A549 (cell line): ENCODE measurements around the gene SLC35G1. TPM values are rescaled to one million over a fixed set of nuclear protein-coding genes. Genes with fewer than 3 reads are reported as not detected.

ENCODE experiments used
- ATAC-seq, 2 experiments: fragments of 200-7000 bp in 1 of 2; fragments of >200 bp in 1 of 2; cut with Nextera tagmentation in 1 of 2; cut with Tn5 transposase in 1 of 2; 3 replicates each; pipeline versions ENCODE4 v1.8.0 to v1.9.1; 2018 to 2020; ENCODE audit warnings: mild to moderate bottlenecking in 1 of 2, moderate library complexity in 1 of 2
- CTCF ChIA-PET: fragments of 300-600 bp; sonication (Branson Sonifier 250); formaldehyde crosslinking; extraction: SDS; loops from one replicate; lab custom pipeline; 2021; ENCODE audit warnings: antibody characterized with exemption, inconsistent platforms; lab: Yijun Ruan, JAX
- POLR2A ChIA-PET: fragments of 350-600 bp; formaldehyde crosslinking; extraction: SDS; loops from one replicate; lab custom pipeline; 2021; ENCODE audit warnings: antibody characterized with exemption, inconsistent platforms; lab: Yijun Ruan, JAX
- DNase-seq, 2 experiments: peaks; one replicate each; pipeline versions ENCODE4 v3.0.0 to v3.0.0-alpha.2; 2011 to 2016; ENCODE audit warnings: low read depth in 1 of 2, low spot score in 1 of 2
- FAIRE-seq: peaks from 2 replicates; lab custom pipeline; 2011; peaks lifted over from hg19 to GRCh38; lab: Jason Lieb, UNC
- H3K27ac ChIP-seq, 2 experiments: fragments of >200 bp; sonication (Bioruptor Twin); formaldehyde crosslinking; 3 replicates each; pipeline ENCODE4 v1.5.1; 2016 to 2017
- H3K4me1 ChIP-seq: fragments of >200 bp; sonication (Bioruptor Twin); formaldehyde crosslinking; 3 replicates; pipeline ENCODE4 v1.6.1; 2016
- H3K4me2 ChIP-seq: fragments of >200 bp; sonication (Bioruptor Twin); formaldehyde crosslinking; 3 replicates; pipeline ENCODE4 v1.6.1; 2016
- H3K4me3 ChIP-seq: fragments of >200 bp; sonication (Bioruptor Twin); formaldehyde crosslinking; 3 replicates; pipeline ENCODE4 v1.5.1; 2016
- H3K9me3 ChIP-seq: fragments of >200 bp; sonication (Bioruptor Twin); formaldehyde crosslinking; 3 replicates; pipeline ENCODE4 v1.6.1; 2016
- CBX8 ChIP-seq: fragments of 200-600 bp; sonication (generic); IDR thresholded peaks from 2 replicates; pipeline ENCODE4 v1.6.1; 2016
- CHD2 ChIP-seq: fragments of 150-350 bp; IDR thresholded peaks from 2 replicates; pipeline ENCODE4 v1.6.1; 2014; ENCODE audit warnings: low read length; ENCODE audit not compliant: partially characterized antibody
- CHD4 ChIP-seq: fragments of 200-600 bp; sonication (generic); IDR thresholded peaks from 2 replicates; pipeline ENCODE4 v1.6.1; 2016; ENCODE audit warnings: antibody characterized with exemption, mild to moderate bottlenecking, borderline replicate concordance
- EP300 ChIP-seq, 2 experiments: fragments of >200 bp; sonication (Bioruptor Twin); formaldehyde crosslinking; IDR thresholded peaks; 2 replicates in 1 of 2; 3 replicates in 1 of 2; pipeline ENCODE4 v1.6.1; 2016 to 2017
- ESRRA ChIP-seq: fragments of 150-350 bp; IDR thresholded peaks from 2 replicates; pipeline ENCODE4 v1.6.1; 2014; ENCODE audit warnings: mild to moderate bottlenecking, low read length, borderline replicate concordance
- FOSB ChIP-seq: fragments of 250-450 bp; sonication (Bioruptor Pico); IDR thresholded peaks from 2 replicates; pipeline ENCODE4 v1.5.0; 2020; ENCODE audit warnings: mild to moderate bottlenecking, moderate library complexity
- FOSL2 ChIP-seq, 2 experiments: fragments of 450-650 bp in 1 of 2; fragments of >200 bp in 1 of 2; sonication (Bioruptor Twin) in 1 of 2; formaldehyde crosslinking; IDR thresholded peaks; 2 replicates each; pipeline versions ENCODE4 v1.5.0 to v1.6.1; 2016 to 2020; ENCODE audit warnings: mild to moderate bottlenecking in 1 of 2, moderate library complexity in 1 of 2
- FOXS1 ChIP-seq: fragments of 250-450 bp; sonication (Bioruptor Pico); IDR thresholded peaks from 2 replicates; pipeline ENCODE4 v1.5.0; 2020; ENCODE audit warnings: mild to moderate bottlenecking, moderate library complexity
- HDAC2 ChIP-seq: fragments of 200-600 bp; sonication (generic); IDR thresholded peaks from 2 replicates; pipeline ENCODE4 v1.6.1; 2016
- HEYL ChIP-seq: fragments of 250-450 bp; sonication (Bioruptor Pico); IDR thresholded peaks from 2 replicates; pipeline ENCODE4 v1.8.0; 2021; ENCODE audit warnings: mild to moderate bottlenecking, moderate library complexity
- HOXA7 ChIP-seq: fragments of 250-450 bp; sonication (Bioruptor Pico); IDR thresholded peaks from 2 replicates; pipeline ENCODE4 v1.5.0; 2020; ENCODE audit warnings: mild to moderate bottlenecking, moderate library complexity
- HOXB5 ChIP-seq: fragments of 250-450 bp; sonication (Bioruptor Pico); IDR thresholded peaks from 2 replicates; pipeline ENCODE4 v1.5.0; 2020; ENCODE audit warnings: mild to moderate bottlenecking, moderate library complexity
- JUNB ChIP-seq: fragments of >200 bp; sonication (Bioruptor Twin); formaldehyde crosslinking; IDR thresholded peaks from 2 replicates; pipeline ENCODE4 v1.6.1; 2016
- KDM1A ChIP-seq: fragments of 200-600 bp; sonication (generic); IDR thresholded peaks from 2 replicates; pipeline ENCODE4 v1.6.1; 2016; ENCODE audit warnings: low read depth, mild to moderate bottlenecking
- KDM5A ChIP-seq: fragments of 200-600 bp; sonication (generic); IDR thresholded peaks from 2 replicates; pipeline ENCODE4 v1.6.1; 2016; ENCODE audit warnings: antibody characterized with exemption, mild to moderate bottlenecking
- MAFK ChIP-seq: fragments of 450-650 bp; IDR thresholded peaks from 2 replicates; pipeline ENCODE4 v1.6.1; 2014; ENCODE audit not compliant: partially characterized antibody
- MAZ ChIP-seq: fragments of 150-350 bp; IDR thresholded peaks from 2 replicates; pipeline ENCODE4 v1.6.1; 2014; ENCODE audit warnings: antibody characterized with exemption, low read depth, low read length, borderline replicate concordance
- MYC ChIP-seq: IDR thresholded peaks from 2 replicates; pipeline ENCODE4 v1.6.1; 2012; ENCODE audit warnings: mild to moderate bottlenecking, inconsistent platforms, low read length, improper control_type of control experiment, borderline replicate concordance
- POLR2A ChIP-seq: IDR thresholded peaks from 2 replicates; pipeline ENCODE4 v1.6.1; 2012; ENCODE audit warnings: mild to moderate bottlenecking, low read length
- RAD21 ChIP-seq, 2 experiments: fragments of >200 bp in 1 of 2; sonication (Bioruptor Twin) in 1 of 2; formaldehyde crosslinking in 1 of 2; IDR thresholded peaks in 1 of 2; conservative IDR thresholded peaks in 1 of 2; 2 replicates in 1 of 2; 3 replicates in 1 of 2; pipeline ENCODE4 v1.6.1; 2012 to 2018; ENCODE audit warnings: inconsistent platforms in 1 of 2
- RARB ChIP-seq: fragments of 250-450 bp; sonication (Bioruptor Pico); IDR thresholded peaks from 2 replicates; pipeline ENCODE4 v1.8.0; 2021; ENCODE audit warnings: mild to moderate bottlenecking, moderate library complexity
- RCOR1 ChIP-seq: fragments of 150-350 bp; IDR thresholded peaks from 2 replicates; pipeline ENCODE4 v1.6.1; 2014; ENCODE audit warnings: antibody characterized with exemption, low read length, low read depth
- SREBF2 ChIP-seq: fragments of 450-650 bp; IDR thresholded peaks from 2 replicates; pipeline ENCODE4 v1.6.1; 2014; ENCODE audit warnings: mild to moderate bottlenecking, moderate library complexity
- TP53 ChIP-seq: fragments of 250-450 bp; sonication (Bioruptor Pico); IDR thresholded peaks from 2 replicates; pipeline ENCODE4 v1.5.0; 2021; ENCODE audit warnings: mild to moderate bottlenecking, moderate library complexity
- ZFP36 ChIP-seq: fragments of 450-650 bp; IDR thresholded peaks from 2 replicates; pipeline ENCODE4 v1.6.1; 2014; ENCODE audit warnings: borderline replicate concordance; ENCODE audit not compliant: partially characterized antibody
- ZNF302 ChIP-seq: fragments of 250-450 bp; sonication (Bioruptor Pico); IDR thresholded peaks from 2 replicates; pipeline ENCODE4 v1.9.0; 2021; ENCODE audit warnings: inconsistent platforms, mild to moderate bottlenecking, moderate library complexity
- WGBS: methylation state at CpG from one replicate; pipeline ENCODE4 v1.1.6; 2017; ENCODE audit errors: missing lambda C conversion rate; 5-methylcytosine and 5-hydroxymethylcytosine counted together
- polyA plus RNA-seq, 4 experiments: library from polyadenylated mRNA; depleted of rRNA in 3 of 4; stranded (reverse); fragments of >200 nt; fragmentation: RNase III in 1 of 4; extraction: RNeasy Plus Mini Kit Qiagen cat#74134 plus additional on column Dnase treatment in 1 of 4; gene quantifications; 2 replicates in 3 of 4; 3 replicates in 1 of 4; pipeline ENCODE4 v1.2.3, GENCODE V29; 2011 to 2017
- TF ChIP-seq, protein P1 (sequence below): fragments of 250-450 bp; sonication (Bioruptor Pico); IDR thresholded peaks from 2 replicates; pipeline ENCODE4 v1.5.0; 2021; ENCODE audit warnings: mild to moderate bottlenecking, moderate library complexity, borderline replicate concordance
- TF ChIP-seq, protein P2 (sequence below): fragments of 200-600 bp; sonication (generic); IDR thresholded peaks from 2 replicates; pipeline ENCODE4 v1.6.1; 2016; ENCODE audit warnings: antibody characterized with exemption, mild to moderate bottlenecking, moderate library complexity
- TF ChIP-seq, protein P3 (sequence below): fragments of >200 bp; sonication (Bioruptor Twin); formaldehyde crosslinking; IDR thresholded peaks from 3 replicates; pipeline ENCODE4 v1.5.1; 2016
- TF ChIP-seq, protein P4 (sequence below): fragments of >200 bp; sonication (Bioruptor Twin); formaldehyde crosslinking; IDR thresholded peaks from 2 replicates; pipeline ENCODE4 v1.6.1; 2016

SLC35G1 gene
- polyA plus RNA-seq, 2 of the 4 experiments (the other 2 are of a cell fraction), result 13.0 to 16.8 TPM

DNA sequence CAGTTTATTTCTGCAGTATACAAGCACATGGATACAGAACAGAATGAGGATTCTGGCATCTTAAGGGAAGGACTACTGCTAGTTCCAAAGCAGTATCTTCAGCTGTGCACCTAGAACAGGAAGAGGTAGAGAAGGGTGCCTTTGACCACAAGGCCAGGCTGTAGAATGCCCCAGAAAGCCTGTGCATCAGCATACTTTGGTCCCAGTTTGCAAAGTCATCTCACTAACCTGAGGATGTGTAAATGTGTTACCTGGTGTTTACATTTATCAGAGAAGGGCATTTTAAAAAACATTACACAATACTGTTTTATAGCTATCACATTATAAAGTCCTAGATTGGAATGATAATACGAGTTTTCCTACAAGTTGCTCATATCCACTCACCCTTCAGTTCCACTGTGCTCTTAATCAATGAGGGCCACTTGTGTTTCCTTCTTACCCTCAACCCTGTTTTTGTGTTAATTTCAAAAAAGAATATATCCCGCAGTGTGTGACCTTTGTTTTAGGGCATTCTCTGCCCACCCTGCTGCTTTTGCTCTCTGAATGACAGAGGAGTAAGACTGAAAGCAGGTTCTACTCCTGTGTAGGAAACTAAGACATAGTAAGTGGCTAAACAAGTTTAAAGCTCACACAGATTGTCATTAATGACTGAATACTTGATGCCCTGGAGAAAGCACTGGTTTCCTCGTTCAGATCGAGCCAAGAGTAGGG, 3.4 kb downstream of the SLC35G1 start:
- WGBS, result 93% methylated on average over 4 of the region's 4 CpGs
- CTCF ChIA-PET, result interaction anchor here (1.5 kb wide), 1 partner anchor 19 kb away, joined by 6 read pairs; no protein-coding TSS in a partner anchor
- peaks cover 23% of the 10 kb centered on the region for H3K4me1 ChIP-seq
- no peak for ATAC-seq
- H3K27ac ChIP-seq, result no peak overlapping the region
- no peak overlapping the region; the same call in 2 of the 3 replicates for H3K4me2 ChIP-seq
- no peak overlapping the region for H3K4me3 ChIP-seq
- POLR2A ChIA-PET, result no interaction called here
- DNase-seq, result no peak
- no peaks in the 10 kb centered on the region for H3K9me3 ChIP-seq
- TF ChIP-seq HOXA7 (no peak), JUNB (no peak), MAZ (no peak), CHD4 (no peak), TP53 (no peak), HEYL (CRISPR knock-in tag) (no peak), RAD21 (conservative IDR thresholded peaks at IDR 0.05 in 1 of 2, IDR thresholded peaks at IDR 0.05 in 1 of 2) (no peak), ZFP36 (no peak), MAFK (no peak), MYC (no peak), CBX8 (no peak), ESRRA (no peak), CHD2 (no peak), RARB (CRISPR knock-in tag) (no peak), FOSB (no peak), HDAC2 (no peak), SREBF2 (no peak), ZNF302 (CRISPR knock-in tag) (no peak)
- TF ChIP-seq, protein P1, sequence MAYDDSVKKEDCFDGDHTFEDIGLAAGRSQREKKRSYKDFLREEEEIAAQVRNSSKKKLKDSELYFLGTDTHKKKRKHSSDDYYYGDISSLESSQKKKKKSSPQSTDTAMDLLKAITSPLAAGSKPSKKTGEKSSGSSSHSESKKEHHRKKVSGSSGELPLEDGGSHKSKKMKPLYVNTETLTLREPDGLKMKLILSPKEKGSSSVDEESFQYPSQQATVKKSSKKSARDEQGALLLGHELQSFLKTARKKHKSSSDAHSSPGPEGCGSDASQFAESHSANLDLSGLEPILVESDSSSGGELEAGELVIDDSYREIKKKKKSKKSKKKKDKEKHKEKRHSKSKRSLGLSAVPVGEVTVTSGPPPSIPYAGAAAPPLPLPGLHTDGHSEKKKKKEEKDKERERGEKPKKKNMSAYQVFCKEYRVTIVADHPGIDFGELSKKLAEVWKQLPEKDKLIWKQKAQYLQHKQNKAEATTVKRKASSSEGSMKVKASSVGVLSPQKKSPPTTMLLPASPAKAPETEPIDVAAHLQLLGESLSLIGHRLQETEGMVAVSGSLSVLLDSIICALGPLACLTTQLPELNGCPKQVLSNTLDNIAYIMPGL (CRISPR knock-in tag), result no peak
- TF ChIP-seq, protein P2, sequence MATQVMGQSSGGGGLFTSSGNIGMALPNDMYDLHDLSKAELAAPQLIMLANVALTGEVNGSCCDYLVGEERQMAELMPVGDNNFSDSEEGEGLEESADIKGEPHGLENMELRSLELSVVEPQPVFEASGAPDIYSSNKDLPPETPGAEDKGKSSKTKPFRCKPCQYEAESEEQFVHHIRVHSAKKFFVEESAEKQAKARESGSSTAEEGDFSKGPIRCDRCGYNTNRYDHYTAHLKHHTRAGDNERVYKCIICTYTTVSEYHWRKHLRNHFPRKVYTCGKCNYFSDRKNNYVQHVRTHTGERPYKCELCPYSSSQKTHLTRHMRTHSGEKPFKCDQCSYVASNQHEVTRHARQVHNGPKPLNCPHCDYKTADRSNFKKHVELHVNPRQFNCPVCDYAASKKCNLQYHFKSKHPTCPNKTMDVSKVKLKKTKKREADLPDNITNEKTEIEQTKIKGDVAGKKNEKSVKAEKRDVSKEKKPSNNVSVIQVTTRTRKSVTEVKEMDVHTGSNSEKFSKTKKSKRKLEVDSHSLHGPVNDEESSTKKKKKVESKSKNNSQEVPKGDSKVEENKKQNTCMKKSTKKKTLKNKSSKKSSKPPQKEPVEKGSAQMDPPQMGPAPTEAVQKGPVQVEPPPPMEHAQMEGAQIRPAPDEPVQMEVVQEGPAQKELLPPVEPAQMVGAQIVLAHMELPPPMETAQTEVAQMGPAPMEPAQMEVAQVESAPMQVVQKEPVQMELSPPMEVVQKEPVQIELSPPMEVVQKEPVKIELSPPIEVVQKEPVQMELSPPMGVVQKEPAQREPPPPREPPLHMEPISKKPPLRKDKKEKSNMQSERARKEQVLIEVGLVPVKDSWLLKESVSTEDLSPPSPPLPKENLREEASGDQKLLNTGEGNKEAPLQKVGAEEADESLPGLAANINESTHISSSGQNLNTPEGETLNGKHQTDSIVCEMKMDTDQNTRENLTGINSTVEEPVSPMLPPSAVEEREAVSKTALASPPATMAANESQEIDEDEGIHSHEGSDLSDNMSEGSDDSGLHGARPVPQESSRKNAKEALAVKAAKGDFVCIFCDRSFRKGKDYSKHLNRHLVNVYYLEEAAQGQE, result no peak
- no peak for FAIRE-seq

DNA sequence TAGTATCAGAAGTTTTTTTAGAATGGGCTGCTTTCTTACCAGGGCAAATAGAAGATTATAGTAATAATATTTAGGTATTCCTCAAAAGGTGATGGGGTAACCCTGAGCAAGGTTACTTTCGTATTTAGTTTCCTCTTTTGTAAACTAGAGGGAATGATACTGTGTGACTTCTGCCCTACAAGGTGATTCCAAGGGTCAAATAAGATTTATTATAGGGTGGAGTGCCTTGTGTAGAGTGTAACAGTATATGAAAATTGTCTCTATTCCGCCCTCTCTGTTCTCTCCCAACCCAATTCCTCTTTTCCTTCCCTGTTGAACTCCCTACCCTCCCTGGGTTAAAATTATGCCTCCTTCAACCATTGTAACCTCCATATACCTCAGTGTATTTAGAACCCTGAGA, 5.3 kb downstream of the SLC35G1 start:
- Histone ChIP-seq H3K27ac (no peak overlapping the region), H3K9me3 (no peaks in the 10 kb centered on the region), H3K4me1 (peaks cover 17% of the 10 kb centered on the region), H3K4me3 (no peak overlapping the region), H3K4me2 (no peak overlapping the region)
- POLR2A ChIA-PET, result no interaction called here
- DNase-seq, result no peak
- ATAC-seq, result no peak
- WGBS, result 94% methylated on average over 2 of the region's 2 CpGs
- CTCF ChIA-PET, result no interaction called here
- TF ChIP-seq CBX8 (no peak), JUNB (no peak), RCOR1 (no peak), HOXB5 (CRISPR knock-in tag) (no peak), FOXS1 (CRISPR knock-in tag) (no peak), FOSL2 (IDR thresholded peaks at IDR 0.05) (no peak), FOSL2 (CRISPR knock-in tag; IDR thresholded peaks at IDR 0.05) (no peak), HEYL (CRISPR knock-in tag) (no peak), RARB (CRISPR knock-in tag) (no peak), KDM1A (no peak), KDM5A (no peak), ESRRA (no peak), CHD4 (no peak), MAZ (no peak), POLR2A (no peak), EP300 (IDR thresholded peaks at IDR 0.05) (no peak)
- TF ChIP-seq, protein P3, sequence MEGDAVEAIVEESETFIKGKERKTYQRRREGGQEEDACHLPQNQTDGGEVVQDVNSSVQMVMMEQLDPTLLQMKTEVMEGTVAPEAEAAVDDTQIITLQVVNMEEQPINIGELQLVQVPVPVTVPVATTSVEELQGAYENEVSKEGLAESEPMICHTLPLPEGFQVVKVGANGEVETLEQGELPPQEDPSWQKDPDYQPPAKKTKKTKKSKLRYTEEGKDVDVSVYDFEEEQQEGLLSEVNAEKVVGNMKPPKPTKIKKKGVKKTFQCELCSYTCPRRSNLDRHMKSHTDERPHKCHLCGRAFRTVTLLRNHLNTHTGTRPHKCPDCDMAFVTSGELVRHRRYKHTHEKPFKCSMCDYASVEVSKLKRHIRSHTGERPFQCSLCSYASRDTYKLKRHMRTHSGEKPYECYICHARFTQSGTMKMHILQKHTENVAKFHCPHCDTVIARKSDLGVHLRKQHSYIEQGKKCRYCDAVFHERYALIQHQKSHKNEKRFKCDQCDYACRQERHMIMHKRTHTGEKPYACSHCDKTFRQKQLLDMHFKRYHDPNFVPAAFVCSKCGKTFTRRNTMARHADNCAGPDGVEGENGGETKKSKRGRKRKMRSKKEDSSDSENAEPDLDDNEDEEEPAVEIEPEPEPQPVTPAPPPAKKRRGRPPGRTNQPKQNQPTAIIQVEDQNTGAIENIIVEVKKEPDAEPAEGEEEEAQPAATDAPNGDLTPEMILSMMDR, result no peak
- TF ChIP-seq, protein P4, sequence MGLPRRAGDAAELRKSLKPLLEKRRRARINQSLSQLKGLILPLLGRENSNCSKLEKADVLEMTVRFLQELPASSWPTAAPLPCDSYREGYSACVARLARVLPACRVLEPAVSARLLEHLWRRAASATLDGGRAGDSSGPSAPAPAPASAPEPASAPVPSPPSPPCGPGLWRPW, result no peak
- FAIRE-seq, result no peak
